DND-41 (cell line): ENCODE measurements around the gene FSHR.

Experiments
- EZH2 ChIP-seq: IDR thresholded peaks from 3 replicates; pipeline ENCODE4 v1.6.1; 2012; ENCODE audit warnings: borderline replicate concordance, low read depth, mild to moderate bottlenecking, moderate library complexity, low read length, inconsistent platforms; ENCODE audit not compliant: severe bottlenecking
- TF ChIP-seq, protein P1 (sequence below): IDR thresholded peaks from 2 replicates; pipeline ENCODE4 v1.5.1; 2012; ENCODE audit warnings: borderline replicate concordance, low read length, moderate library complexity, mild to moderate bottlenecking; ENCODE audit not compliant: poor library complexity, severe bottlenecking; ENCODE audit errors: extremely low read depth

DNA sequence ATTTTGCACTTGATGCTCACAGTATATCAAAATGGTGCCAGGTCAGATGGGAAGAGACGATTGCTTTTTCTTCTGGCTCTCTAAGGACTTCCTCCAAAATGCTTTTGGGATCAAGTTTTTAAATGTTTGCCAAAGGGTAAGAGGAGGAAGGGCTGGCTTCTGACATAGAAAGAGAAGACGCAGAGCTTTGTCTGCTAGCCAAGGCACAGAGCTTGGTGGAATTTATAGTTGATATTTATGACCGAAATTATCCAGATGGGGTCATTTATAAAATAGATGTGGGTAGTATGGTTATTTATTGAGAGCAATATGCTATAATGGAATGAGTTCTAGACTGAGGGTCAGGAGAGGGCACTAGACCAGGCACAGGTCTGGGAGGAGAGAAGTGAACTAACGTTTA, 193.3 kb downstream of the FSHR start:
- TF ChIP-seq, protein P1, sequence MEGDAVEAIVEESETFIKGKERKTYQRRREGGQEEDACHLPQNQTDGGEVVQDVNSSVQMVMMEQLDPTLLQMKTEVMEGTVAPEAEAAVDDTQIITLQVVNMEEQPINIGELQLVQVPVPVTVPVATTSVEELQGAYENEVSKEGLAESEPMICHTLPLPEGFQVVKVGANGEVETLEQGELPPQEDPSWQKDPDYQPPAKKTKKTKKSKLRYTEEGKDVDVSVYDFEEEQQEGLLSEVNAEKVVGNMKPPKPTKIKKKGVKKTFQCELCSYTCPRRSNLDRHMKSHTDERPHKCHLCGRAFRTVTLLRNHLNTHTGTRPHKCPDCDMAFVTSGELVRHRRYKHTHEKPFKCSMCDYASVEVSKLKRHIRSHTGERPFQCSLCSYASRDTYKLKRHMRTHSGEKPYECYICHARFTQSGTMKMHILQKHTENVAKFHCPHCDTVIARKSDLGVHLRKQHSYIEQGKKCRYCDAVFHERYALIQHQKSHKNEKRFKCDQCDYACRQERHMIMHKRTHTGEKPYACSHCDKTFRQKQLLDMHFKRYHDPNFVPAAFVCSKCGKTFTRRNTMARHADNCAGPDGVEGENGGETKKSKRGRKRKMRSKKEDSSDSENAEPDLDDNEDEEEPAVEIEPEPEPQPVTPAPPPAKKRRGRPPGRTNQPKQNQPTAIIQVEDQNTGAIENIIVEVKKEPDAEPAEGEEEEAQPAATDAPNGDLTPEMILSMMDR: no peak
- TF ChIP-seq EZH2: no peak
